Measurements from ENCODE around the gene IL9.
"Not testable (repeated sequence)": the region's sequence is repeated elsewhere in the genome, so short reads cannot be mapped to it uniquely, and the experiment has no call there.

Gene IL9

GRCh38 chr5:135861641-135862040, 34.0 kb downstream of the IL9 start:
- no peaks in the 10 kb centered on the region for H3K9me3 Mint-ChIP-seq
- no peaks in the 10 kb centered on the region for H3K36me3 Mint-ChIP-seq (ENCODE audit: insufficient read depth)
- no peak overlapping the region for H3K27ac Mint-ChIP-seq (ENCODE audit: low read depth)
- no peak overlapping the region for H3K4me3 Mint-ChIP-seq
- ATAC-seq (replicated peaks; ENCODE audit: extremely low read depth, poor library complexity, severe bottlenecking) (no peak), DNase-seq (ENCODE audit: low spot score in 2 of 2) (no peak)
- H3K27me3 Mint-ChIP-seq, result peaks cover 10% of the 10 kb centered on the region
- H3K4me1 Mint-ChIP-seq, result no peaks in the 10 kb centered on the region

GRCh38 chr5:135859641-135860040, 36.0 kb downstream of the IL9 start:
- DNase-seq (ENCODE audit: low spot score in 2 of 2), result no peak
- no peaks in the 10 kb centered on the region for H3K36me3 Mint-ChIP-seq (ENCODE audit: insufficient read depth)
- ATAC-seq (replicated peaks; ENCODE audit: extremely low read depth, poor library complexity, severe bottlenecking), result no peak
- H3K4me3 Mint-ChIP-seq, result no peak overlapping the region
- peaks cover 21% of the 10 kb centered on the region for H3K27me3 Mint-ChIP-seq
- H3K27ac Mint-ChIP-seq (ENCODE audit: low read depth), result no peak overlapping the region
- no peaks in the 10 kb centered on the region for H3K4me1 Mint-ChIP-seq
- no peaks in the 10 kb centered on the region for H3K9me3 Mint-ChIP-seq

- H3K4me1 Mint-ChIP-seq; H3K4me3 Mint-ChIP-seq; DNase-seq (ENCODE audit: low spot score in 2 of 2); ATAC-seq (replicated peaks; ENCODE audit: extremely low read depth, poor library complexity, severe bottlenecking); H3K9me3 Mint-ChIP-seq; H3K36me3 Mint-ChIP-seq (ENCODE audit: insufficient read depth); H3K27ac Mint-ChIP-seq (ENCODE audit: low read depth): not testable (repeated sequence)
- H3K27me3 Mint-ChIP-seq, result peaks cover 21% of the 10 kb centered on the region
These were observed 36.5 kb downstream of the IL9 start for GRCh38 chr5:135859186-135859585.

- DNase-seq (ENCODE audit: low spot score in 2 of 2) (no peak), ATAC-seq (replicated peaks; ENCODE audit: extremely low read depth, poor library complexity, severe bottlenecking) (no peak)
- Mint-ChIP-seq H3K27ac (ENCODE audit: low read depth) (no peak overlapping the region), H3K4me3 (no peak overlapping the region), H3K36me3 (ENCODE audit: insufficient read depth) (no peaks in the 10 kb centered on the region), H3K4me1 (no peaks in the 10 kb centered on the region), H3K27me3 (peaks cover 21% of the 10 kb centered on the region), H3K9me3 (no peaks in the 10 kb centered on the region)
These were observed 37.9 kb downstream of the IL9 start for GRCh38 chr5:135857630-135858311.

- Mint-ChIP-seq H3K36me3 (ENCODE audit: insufficient read depth) (no peaks in the 10 kb centered on the region), H3K27me3 (peaks cover 11% of the 10 kb centered on the region), H3K4me3 (no peak overlapping the region), H3K27ac (ENCODE audit: low read depth) (no peak overlapping the region), H3K9me3 (no peaks in the 10 kb centered on the region), H3K4me1 (no peaks in the 10 kb centered on the region)
- ATAC-seq (replicated peaks; ENCODE audit: extremely low read depth, poor library complexity, severe bottlenecking) (no peak), DNase-seq (ENCODE audit: low spot score in 2 of 2) (no peak)
These were observed 43.5 kb downstream of the IL9 start for GRCh38 chr5:135851915-135852845.

GRCh38 chr5:135851186-135851914, 44.3 kb downstream of the IL9 start:
- ATAC-seq (replicated peaks; ENCODE audit: extremely low read depth, poor library complexity, severe bottlenecking) (no peak), DNase-seq (ENCODE audit: low spot score in 2 of 2) (no peak)
- Mint-ChIP-seq H3K36me3 (ENCODE audit: insufficient read depth) (no peaks in the 10 kb centered on the region), H3K27ac (ENCODE audit: low read depth) (no peak overlapping the region), H3K4me1 (no peaks in the 10 kb centered on the region), H3K4me3 (no peak overlapping the region), H3K27me3 (peaks cover 10% of the 10 kb centered on the region), H3K9me3 (no peaks in the 10 kb centered on the region)

- DNase-seq (ENCODE audit: low spot score in 2 of 2) (no peak), ATAC-seq (replicated peaks; ENCODE audit: extremely low read depth, poor library complexity, severe bottlenecking) (no peak)
- Mint-ChIP-seq H3K4me1 (no peaks in the 10 kb centered on the region), H3K4me3 (no peak overlapping the region), H3K36me3 (ENCODE audit: insufficient read depth) (no peaks in the 10 kb centered on the region), H3K27ac (ENCODE audit: low read depth) (no peak overlapping the region), H3K9me3 (no peaks in the 10 kb centered on the region), H3K27me3 (peaks cover 3% of the 10 kb centered on the region)
These were observed 45.0 kb downstream of the IL9 start for GRCh38 chr5:135850671-135851070.

GRCh38 chr5:135850231-135850630, 45.4 kb downstream of the IL9 start:
- Mint-ChIP-seq H3K27ac (ENCODE audit: low read depth) (no peak overlapping the region), H3K4me3 (no peak overlapping the region), H3K27me3 (no peaks in the 10 kb centered on the region), H3K4me1 (no peaks in the 10 kb centered on the region), H3K36me3 (ENCODE audit: insufficient read depth) (no peaks in the 10 kb centered on the region), H3K9me3 (no peaks in the 10 kb centered on the region)
- DNase-seq (ENCODE audit: low spot score in 2 of 2) (no peak), ATAC-seq (replicated peaks; ENCODE audit: extremely low read depth, poor library complexity, severe bottlenecking) (no peak)

- Mint-ChIP-seq H3K4me1 (no peaks in the 10 kb centered on the region), H3K36me3 (ENCODE audit: insufficient read depth) (no peaks in the 10 kb centered on the region), H3K27me3 (peaks cover 8% of the 10 kb centered on the region), H3K27ac (ENCODE audit: low read depth) (no peak overlapping the region), H3K9me3 (no peaks in the 10 kb centered on the region), H3K4me3 (no peak overlapping the region)
- DNase-seq (ENCODE audit: low spot score in 2 of 2), result no peak
- no peak for ATAC-seq (replicated peaks; ENCODE audit: extremely low read depth, poor library complexity, severe bottlenecking)
These were observed 47.7 kb downstream of the IL9 start for GRCh38 chr5:135847976-135848375.

- H3K27ac Mint-ChIP-seq (ENCODE audit: low read depth), result no peak overlapping the region
These were observed 49.3 kb downstream of the IL9 start for GRCh38 chr5:135846311-135846710.

GRCh38 chr5:135843571-135844337, 51.9 kb downstream of the IL9 start:
- Mint-ChIP-seq H3K4me1 (no peaks in the 10 kb centered on the region), H3K36me3 (ENCODE audit: insufficient read depth) (no peaks in the 10 kb centered on the region), H3K27ac (ENCODE audit: low read depth) (no peak overlapping the region), H3K4me3 (no peak overlapping the region), H3K27me3 (peaks cover 33% of the 10 kb centered on the region), H3K9me3 (peaks cover 4% of the 10 kb centered on the region)
- ATAC-seq (replicated peaks; ENCODE audit: extremely low read depth, poor library complexity, severe bottlenecking), result no peak
- DNase-seq (ENCODE audit: low spot score in 2 of 2), result no peak

More at GRCh38 chr5:135846311-135846710, 49.3 kb downstream of the IL9 start:
- no peaks in the 10 kb centered on the region for H3K4me1 Mint-ChIP-seq
- ATAC-seq (replicated peaks; ENCODE audit: extremely low read depth, poor library complexity, severe bottlenecking), result no peak
- H3K36me3 Mint-ChIP-seq (ENCODE audit: insufficient read depth), result no peaks in the 10 kb centered on the region
- DNase-seq (ENCODE audit: low spot score in 2 of 2), result no peak
- H3K9me3 Mint-ChIP-seq, result no peaks in the 10 kb centered on the region
- peaks cover 25% of the 10 kb centered on the region for H3K27me3 Mint-ChIP-seq
- no peak overlapping the region for H3K4me3 Mint-ChIP-seq

- Mint-ChIP-seq H3K9me3 (peaks cover 4% of the 10 kb centered on the region), H3K36me3 (ENCODE audit: insufficient read depth) (no peaks in the 10 kb centered on the region), H3K4me1 (no peaks in the 10 kb centered on the region)
These were observed 52.9 kb downstream of the IL9 start for GRCh38 chr5:135842737-135843136.

More at GRCh38 chr5:135842737-135843136, 52.9 kb downstream of the IL9 start:
- DNase-seq (ENCODE audit: low spot score in 2 of 2), result no peak
- H3K27ac Mint-ChIP-seq (ENCODE audit: low read depth), result no peak overlapping the region
- no peak for ATAC-seq (replicated peaks; ENCODE audit: extremely low read depth, poor library complexity, severe bottlenecking)
- no peak overlapping the region for H3K4me3 Mint-ChIP-seq
- H3K27me3 Mint-ChIP-seq, result peaks cover 37% of the 10 kb centered on the region

Measured in central memory CD8-positive, alpha-beta T cell (primary cell).